Liver (tissue), 9 donors: ENCODE measurements around the gene ASXL2. TPM values are rescaled to one million over a fixed set of nuclear protein-coding genes. Genes with fewer than 3 reads are reported as not detected.

ENCODE experiments used
- DNase-seq: peaks from one replicate; pipeline ENCODE4 v3.0.0-alpha.2; 2017; ENCODE audit warnings: low spot score
- H3K27ac ChIP-seq, 2 donors: one replicate each; pipeline ENCODE4 v1.7.0; 2013; ENCODE audit warnings: inconsistent platforms in 2 of 2, low read length in 2 of 2, control low read depth in 1 of 2, low read depth in 1 of 2, mild to moderate bottlenecking in 1 of 2
- H3K27me3 ChIP-seq, 4 donors: one replicate each; pipeline versions ENCODE4 v1.6.1 to v1.7.0; 2013; ENCODE audit warnings: low read length in 3 of 4, inconsistent platforms in 1 of 4, mild to moderate bottlenecking in 1 of 4, moderate library complexity in 1 of 4; ENCODE audit not compliant: control insufficient read depth in 4 of 4, insufficient read depth in 4 of 4
- H3K36me3 ChIP-seq, 4 donors: one replicate each; pipeline versions ENCODE4 v1.6.1 to v1.7.0; 2013; ENCODE audit warnings: low read length in 3 of 4, mild to moderate bottlenecking in 3 of 4, low read depth in 1 of 4, moderate library complexity in 1 of 4; ENCODE audit not compliant: control insufficient read depth in 4 of 4, insufficient read depth in 3 of 4
- H3K4me1 ChIP-seq, 4 donors: one replicate each; pipeline versions ENCODE4 v1.6.1 to v1.7.0; 2013; ENCODE audit warnings: low read length in 3 of 4, mild to moderate bottlenecking in 3 of 4, moderate library complexity in 1 of 4; ENCODE audit not compliant: control insufficient read depth in 4 of 4, insufficient read depth in 4 of 4
- H3K4me3 ChIP-seq, 3 donors: one replicate each; pipeline versions ENCODE4 v1.6.1 to v1.7.0; 2013; ENCODE audit warnings: low read length in 3 of 3, control low read depth in 1 of 3, low read depth in 1 of 3, mild to moderate bottlenecking in 1 of 3
- H3K9ac ChIP-seq, 2 donors: one replicate each; pipeline ENCODE4 v1.7.0; 2013; ENCODE audit warnings: low read length in 2 of 2, mild to moderate bottlenecking in 2 of 2, moderate library complexity in 2 of 2, control low read depth in 1 of 2, low read depth in 1 of 2
- H3K9me3 ChIP-seq, 4 donors: one replicate each; pipeline versions ENCODE4 v1.6.1 to v1.7.0; 2013; ENCODE audit warnings: low read length in 3 of 4; ENCODE audit not compliant: control insufficient read depth in 4 of 4
- EGR1 ChIP-seq, 2 donors: IDR thresholded peaks; 2 replicates each; pipeline ENCODE4 v1.6.1; 2016 to 2018; ENCODE audit warnings: antibody characterized with exemption in 2 of 2, low read depth in 2 of 2
- FOXA1 ChIP-seq: IDR thresholded peaks from 2 replicates; pipeline ENCODE4 v1.6.1; 2016; ENCODE audit warnings: antibody characterized with exemption
- FOXA2 ChIP-seq: IDR thresholded peaks from 2 replicates; pipeline ENCODE4 v1.6.1; 2016; ENCODE audit warnings: antibody characterized with exemption
- GABPA ChIP-seq, 2 donors: IDR thresholded peaks in 1 of 2; conservative IDR thresholded peaks in 1 of 2; 2 replicates each; pipeline ENCODE4 v1.6.1; 2016; ENCODE audit warnings: antibody characterized with exemption in 2 of 2, mild to moderate bottlenecking in 1 of 2, moderate library complexity in 1 of 2
- HNF4G ChIP-seq: IDR thresholded peaks from 2 replicates; pipeline ENCODE4 v1.6.1; 2016; ENCODE audit warnings: antibody characterized with exemption
- JUND ChIP-seq, 2 donors: IDR thresholded peaks; 2 replicates each; pipeline ENCODE4 v1.6.1; 2016; ENCODE audit warnings: antibody characterized with exemption in 2 of 2
- NR2F2 ChIP-seq: IDR thresholded peaks from 2 replicates; pipeline ENCODE4 v1.6.1; 2016; ENCODE audit warnings: antibody characterized with exemption
- RAD21 ChIP-seq, 2 donors: IDR thresholded peaks; 2 replicates each; pipeline ENCODE4 v1.6.1; 2016; ENCODE audit warnings: antibody characterized with exemption in 2 of 2, mild to moderate bottlenecking in 2 of 2
- RXRA ChIP-seq, 2 donors: IDR thresholded peaks; 2 replicates each; pipeline ENCODE4 v1.6.1; 2017 to 2018; ENCODE audit warnings: antibody characterized with exemption in 2 of 2, mild to moderate bottlenecking in 1 of 2
- SP1 ChIP-seq: IDR thresholded peaks from 2 replicates; pipeline ENCODE4 v1.6.1; 2018; ENCODE audit warnings: antibody characterized with exemption, mild to moderate bottlenecking
- TAF1 ChIP-seq: conservative IDR thresholded peaks from 2 replicates; pipeline ENCODE4 v1.6.1; 2016; ENCODE audit warnings: antibody characterized with exemption, mild to moderate bottlenecking
- YY1 ChIP-seq: IDR thresholded peaks from 2 replicates; pipeline ENCODE4 v1.6.1; 2016; ENCODE audit warnings: antibody characterized with exemption, mild to moderate bottlenecking
- WGBS: extraction: QIAGEN DNeasy Blood & Tissue Kit; methylation state at CpG from one replicate; pipeline ENCODE4 v1.1.7; 2013; 5-methylcytosine and 5-hydroxymethylcytosine counted together
- polyA plus RNA-seq, 2 donors: library from polyadenylated mRNA; stranded (reverse) in 1 of 2; unstranded in 1 of 2; fragments of 200-250 nt in 1 of 2; fragments of >200 nt in 1 of 2; fragmentation: Nextera tagmentation in 1 of 2; extraction: Ambion mirVana in 1 of 2; gene quantifications; one replicate each; pipeline versions ENCODE4 v1.2.1 to v1.2.3, GENCODE V29; 2013 to 2015
- total RNA-seq, 2 donors: library from RNA; depleted of rRNA; stranded (reverse); fragments of >200 nt; gene quantifications; one replicate each; pipeline ENCODE4 v1.2.3, GENCODE V29; 2014
- TF ChIP-seq, protein P1 (sequence below): IDR thresholded peaks from 2 replicates; pipeline ENCODE4 v1.6.1; 2016; ENCODE audit warnings: antibody characterized with exemption
- TF ChIP-seq, protein P2 (sequence below): IDR thresholded peaks from 2 replicates; pipeline ENCODE4 v1.6.1; 2016; ENCODE audit warnings: antibody characterized with exemption
- TF ChIP-seq, protein P3 (sequence below): fragments of 150-350 bp; IDR thresholded peaks from 2 replicates; pipeline ENCODE4 v1.5.1; 2017; ENCODE audit warnings: improper control_type of control experiment, low read depth, low read length; ENCODE audit not compliant: missing input control
- TF ChIP-seq, protein P4 (sequence below): IDR thresholded peaks from 2 replicates; pipeline ENCODE4 v1.6.1; 2016; ENCODE audit warnings: antibody characterized with exemption, mild to moderate bottlenecking
- donor health status: healthy.
- donor health status: healthy.
- donor health status: healthy.
- donor health status: healthy.
- donor health status: healthy.

ASXL2 gene
- total and polyA plus RNA-seq, 4 donors: 2.4 to 7.3 (median 4.4) TPM

DNA sequence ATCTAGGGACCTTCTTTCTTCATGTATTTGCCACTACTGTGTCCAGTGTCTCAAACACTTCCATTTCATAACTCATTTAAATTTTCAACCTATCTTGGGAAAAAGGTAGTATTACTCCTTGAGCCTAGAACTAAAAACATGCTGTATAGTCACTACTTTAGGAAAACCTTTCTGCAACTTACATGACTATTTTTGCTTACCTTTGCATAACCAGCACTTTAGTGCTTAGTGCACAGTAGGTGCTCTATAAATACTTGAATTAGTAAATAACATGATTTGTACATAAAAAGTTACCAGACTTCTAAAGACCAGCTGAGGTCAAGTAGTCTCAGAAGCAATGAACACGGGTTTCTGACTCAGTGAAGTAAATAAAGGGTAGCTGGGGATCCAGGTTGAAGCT lies 142.5 kb downstream of the ASXL2 start:
- peaks cover 0 to 4% (median 0%) of the 10 kb centered on the region in 4 donors for H3K4me1 ChIP-seq
- H3K9me3 ChIP-seq: no peaks in the 10 kb centered on the region
- no peak overlapping the region for H3K9ac ChIP-seq
- H3K27ac ChIP-seq: no peak overlapping the region
- no peak overlapping the region for H3K4me3 ChIP-seq
- WGBS: 93% methylated on average over 1 of the region's 1 CpG
- H3K36me3 ChIP-seq: no peaks in the 10 kb centered on the region
- no peaks in the 10 kb centered on the region for H3K27me3 ChIP-seq
- TF ChIP-seq EGR1 (IDR thresholded peaks at IDR 0.05; ENCODE audit: low read depth in 2 of 2) (no peak), RXRA (IDR thresholded peaks at IDR 0.05) (no peak), SP1 (no peak), YY1 (no peak), TAF1 (no peak), FOXA1 (no peak), HNF4G (no peak), FOXA2 (no peak), GABPA (IDR thresholded peaks at IDR 0.05 in 1 of 2, conservative IDR thresholded peaks at IDR 0.05 in 1 of 2) (no peak), JUND (IDR thresholded peaks at IDR 0.05) (no peak)
- TF ChIP-seq, protein P1, sequence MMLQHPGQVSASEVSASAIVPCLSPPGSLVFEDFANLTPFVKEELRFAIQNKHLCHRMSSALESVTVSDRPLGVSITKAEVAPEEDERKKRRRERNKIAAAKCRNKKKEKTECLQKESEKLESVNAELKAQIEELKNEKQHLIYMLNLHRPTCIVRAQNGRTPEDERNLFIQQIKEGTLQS: no peak
- TF ChIP-seq, protein P2, sequence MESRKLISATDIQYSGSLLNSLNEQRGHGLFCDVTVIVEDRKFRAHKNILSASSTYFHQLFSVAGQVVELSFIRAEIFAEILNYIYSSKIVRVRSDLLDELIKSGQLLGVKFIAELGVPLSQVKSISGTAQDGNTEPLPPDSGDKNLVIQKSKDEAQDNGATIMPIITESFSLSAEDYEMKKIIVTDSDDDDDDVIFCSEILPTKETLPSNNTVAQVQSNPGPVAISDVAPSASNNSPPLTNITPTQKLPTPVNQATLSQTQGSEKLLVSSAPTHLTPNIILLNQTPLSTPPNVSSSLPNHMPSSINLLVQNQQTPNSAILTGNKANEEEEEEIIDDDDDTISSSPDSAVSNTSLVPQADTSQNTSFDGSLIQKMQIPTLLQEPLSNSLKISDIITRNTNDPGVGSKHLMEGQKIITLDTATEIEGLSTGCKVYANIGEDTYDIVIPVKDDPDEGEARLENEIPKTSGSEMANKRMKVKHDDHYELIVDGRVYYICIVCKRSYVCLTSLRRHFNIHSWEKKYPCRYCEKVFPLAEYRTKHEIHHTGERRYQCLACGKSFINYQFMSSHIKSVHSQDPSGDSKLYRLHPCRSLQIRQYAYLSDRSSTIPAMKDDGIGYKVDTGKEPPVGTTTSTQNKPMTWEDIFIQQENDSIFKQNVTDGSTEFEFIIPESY: no peak
- TF ChIP-seq, protein P3, sequence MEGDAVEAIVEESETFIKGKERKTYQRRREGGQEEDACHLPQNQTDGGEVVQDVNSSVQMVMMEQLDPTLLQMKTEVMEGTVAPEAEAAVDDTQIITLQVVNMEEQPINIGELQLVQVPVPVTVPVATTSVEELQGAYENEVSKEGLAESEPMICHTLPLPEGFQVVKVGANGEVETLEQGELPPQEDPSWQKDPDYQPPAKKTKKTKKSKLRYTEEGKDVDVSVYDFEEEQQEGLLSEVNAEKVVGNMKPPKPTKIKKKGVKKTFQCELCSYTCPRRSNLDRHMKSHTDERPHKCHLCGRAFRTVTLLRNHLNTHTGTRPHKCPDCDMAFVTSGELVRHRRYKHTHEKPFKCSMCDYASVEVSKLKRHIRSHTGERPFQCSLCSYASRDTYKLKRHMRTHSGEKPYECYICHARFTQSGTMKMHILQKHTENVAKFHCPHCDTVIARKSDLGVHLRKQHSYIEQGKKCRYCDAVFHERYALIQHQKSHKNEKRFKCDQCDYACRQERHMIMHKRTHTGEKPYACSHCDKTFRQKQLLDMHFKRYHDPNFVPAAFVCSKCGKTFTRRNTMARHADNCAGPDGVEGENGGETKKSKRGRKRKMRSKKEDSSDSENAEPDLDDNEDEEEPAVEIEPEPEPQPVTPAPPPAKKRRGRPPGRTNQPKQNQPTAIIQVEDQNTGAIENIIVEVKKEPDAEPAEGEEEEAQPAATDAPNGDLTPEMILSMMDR: no peak
- no peak for DNase-seq

DNA sequence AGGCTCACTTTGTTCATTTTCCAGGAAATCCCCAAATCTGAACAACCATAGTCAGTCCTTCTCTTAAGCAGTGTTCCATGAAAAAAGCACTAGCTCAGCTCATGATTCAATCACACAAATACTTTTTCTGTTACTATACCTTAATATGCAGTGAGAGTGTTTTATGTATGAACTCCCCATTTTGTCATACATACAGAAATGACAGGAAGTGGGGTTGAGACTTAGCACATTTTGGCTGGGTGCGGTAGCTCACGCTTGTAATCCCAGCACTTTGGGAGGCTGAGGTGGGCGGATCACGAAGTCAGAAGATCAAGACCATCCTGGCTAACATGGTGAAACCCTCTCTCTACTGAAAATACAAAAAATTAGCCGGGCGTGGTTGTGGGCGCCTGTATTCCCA lies 149.7 kb downstream of the ASXL2 start:
- Histone ChIP-seq H3K9me3 (no peaks in the 10 kb centered on the region), H3K4me1 (no peaks in the 10 kb centered on the region), H3K27me3 (no peaks in the 10 kb centered on the region), H3K27ac (no peak overlapping the region), H3K4me3 (no peak overlapping the region), H3K36me3 (no peaks in the 10 kb centered on the region), H3K9ac (no peak overlapping the region)
- WGBS: 93% methylated on average over 7 of the region's 7 CpGs
- no peak for DNase-seq
- TF ChIP-seq NR2F2 (no peak), TAF1 (no peak), SP1 (no peak), RAD21 (IDR thresholded peaks at IDR 0.05) (no peak)
- TF ChIP-seq, protein P2: no peak
- TF ChIP-seq, protein P4, sequence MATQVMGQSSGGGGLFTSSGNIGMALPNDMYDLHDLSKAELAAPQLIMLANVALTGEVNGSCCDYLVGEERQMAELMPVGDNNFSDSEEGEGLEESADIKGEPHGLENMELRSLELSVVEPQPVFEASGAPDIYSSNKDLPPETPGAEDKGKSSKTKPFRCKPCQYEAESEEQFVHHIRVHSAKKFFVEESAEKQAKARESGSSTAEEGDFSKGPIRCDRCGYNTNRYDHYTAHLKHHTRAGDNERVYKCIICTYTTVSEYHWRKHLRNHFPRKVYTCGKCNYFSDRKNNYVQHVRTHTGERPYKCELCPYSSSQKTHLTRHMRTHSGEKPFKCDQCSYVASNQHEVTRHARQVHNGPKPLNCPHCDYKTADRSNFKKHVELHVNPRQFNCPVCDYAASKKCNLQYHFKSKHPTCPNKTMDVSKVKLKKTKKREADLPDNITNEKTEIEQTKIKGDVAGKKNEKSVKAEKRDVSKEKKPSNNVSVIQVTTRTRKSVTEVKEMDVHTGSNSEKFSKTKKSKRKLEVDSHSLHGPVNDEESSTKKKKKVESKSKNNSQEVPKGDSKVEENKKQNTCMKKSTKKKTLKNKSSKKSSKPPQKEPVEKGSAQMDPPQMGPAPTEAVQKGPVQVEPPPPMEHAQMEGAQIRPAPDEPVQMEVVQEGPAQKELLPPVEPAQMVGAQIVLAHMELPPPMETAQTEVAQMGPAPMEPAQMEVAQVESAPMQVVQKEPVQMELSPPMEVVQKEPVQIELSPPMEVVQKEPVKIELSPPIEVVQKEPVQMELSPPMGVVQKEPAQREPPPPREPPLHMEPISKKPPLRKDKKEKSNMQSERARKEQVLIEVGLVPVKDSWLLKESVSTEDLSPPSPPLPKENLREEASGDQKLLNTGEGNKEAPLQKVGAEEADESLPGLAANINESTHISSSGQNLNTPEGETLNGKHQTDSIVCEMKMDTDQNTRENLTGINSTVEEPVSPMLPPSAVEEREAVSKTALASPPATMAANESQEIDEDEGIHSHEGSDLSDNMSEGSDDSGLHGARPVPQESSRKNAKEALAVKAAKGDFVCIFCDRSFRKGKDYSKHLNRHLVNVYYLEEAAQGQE: no peak
